ENCODE data around the gene ZDHHC20.
A peak's percentile ranks its signal among the peaks of the same experiment; 100 is the strongest.

ZDHHC20 gene

DNA sequence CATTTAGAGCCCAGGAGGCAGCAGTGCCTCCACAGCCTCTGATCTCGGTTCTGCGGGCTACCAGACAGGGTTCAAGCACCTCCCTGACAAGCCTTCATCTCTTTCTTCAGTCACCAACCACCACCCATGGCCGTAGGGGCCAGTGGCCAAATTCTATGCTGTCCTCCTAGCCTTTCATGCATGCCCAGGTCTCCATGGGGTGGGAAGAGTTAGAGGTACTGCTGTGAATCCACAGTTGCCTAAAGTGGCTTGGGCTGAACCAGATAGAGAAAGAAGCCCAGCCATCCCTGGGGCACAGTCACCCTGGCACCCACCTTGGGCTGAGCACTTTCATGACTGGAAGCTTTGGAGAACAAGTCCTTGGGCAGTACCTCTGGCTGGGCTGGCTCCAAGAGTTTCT lies 97.4 kb downstream of the ZDHHC20 start:
- no peak for DNase-seq (ENCODE audit: low read depth)

GRCh38 chr13:21361123-21361522 lies 98.0 kb downstream of the ZDHHC20 start:
- DNase-seq (ENCODE audit: low read depth) = no peak

- DNase-seq (ENCODE audit: low read depth) = no peak
These were observed 98.6 kb downstream of the ZDHHC20 start for GRCh38 chr13:21360463-21360862.

- DNase-seq (ENCODE audit: low read depth) = no peak
These were observed 99.2 kb downstream of the ZDHHC20 start for GRCh38 chr13:21359855-21360254.

DNA sequence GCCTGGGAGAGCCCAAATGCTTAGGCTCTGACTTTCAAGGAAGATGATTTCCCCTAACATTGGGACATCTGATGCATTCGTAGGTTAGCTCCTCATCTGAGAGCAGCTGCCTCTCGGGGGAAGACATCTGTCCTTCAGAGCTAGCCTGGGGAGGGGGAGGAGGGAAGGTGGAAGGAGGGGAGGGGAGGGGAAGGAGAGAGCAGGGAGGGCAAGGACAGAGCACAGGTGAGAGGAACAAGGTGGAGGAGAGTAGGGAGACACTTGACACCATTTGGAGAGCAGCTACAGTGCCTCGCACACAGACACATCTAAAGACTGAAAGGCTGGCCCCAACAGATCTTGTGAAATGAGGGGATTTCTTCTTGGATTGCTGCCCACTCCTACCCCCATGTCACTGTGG lies 103.8 kb downstream of the ZDHHC20 start:
- DNase-seq (ENCODE audit: low read depth) = no peak

- no peak for DNase-seq (ENCODE audit: low read depth)
These were observed 104.4 kb downstream of the ZDHHC20 start for GRCh38 chr13:21354721-21355120.

DNA sequence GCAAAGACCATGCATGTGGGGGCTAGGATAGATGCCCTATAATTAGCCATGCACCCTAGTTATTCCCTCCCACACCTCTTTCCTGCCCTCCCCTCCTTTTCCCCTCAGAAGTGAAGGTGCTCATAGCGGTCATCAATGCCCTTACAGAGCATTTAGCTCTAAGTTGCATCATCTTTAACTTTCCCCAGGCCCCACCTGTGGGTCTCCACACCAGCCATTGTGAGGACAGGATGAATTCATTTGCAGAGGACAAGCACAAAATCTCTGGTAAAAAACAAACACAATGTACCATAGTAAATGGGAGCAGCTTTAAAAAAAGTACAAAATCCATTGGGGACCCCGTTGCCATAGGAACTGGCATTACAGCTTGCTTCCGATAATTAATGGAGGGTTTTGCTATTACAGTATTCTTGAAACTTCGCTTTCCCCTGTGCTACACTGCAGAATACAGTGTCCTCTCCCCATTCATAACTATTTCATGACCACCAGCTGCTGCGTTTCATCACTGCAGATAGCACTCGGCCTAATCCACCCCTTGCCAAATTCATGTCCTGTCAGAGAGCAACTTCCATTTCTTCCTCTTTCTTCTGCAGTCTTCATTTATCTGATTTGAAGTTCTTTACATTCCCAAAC lies 110.5 kb downstream of the ZDHHC20 start:
- DNase-seq (ENCODE audit: low read depth) = no peak

- DNase-seq (ENCODE audit: low read depth) = no peak
These were observed 111.3 kb downstream of the ZDHHC20 start for GRCh38 chr13:21347753-21348318.

DNA sequence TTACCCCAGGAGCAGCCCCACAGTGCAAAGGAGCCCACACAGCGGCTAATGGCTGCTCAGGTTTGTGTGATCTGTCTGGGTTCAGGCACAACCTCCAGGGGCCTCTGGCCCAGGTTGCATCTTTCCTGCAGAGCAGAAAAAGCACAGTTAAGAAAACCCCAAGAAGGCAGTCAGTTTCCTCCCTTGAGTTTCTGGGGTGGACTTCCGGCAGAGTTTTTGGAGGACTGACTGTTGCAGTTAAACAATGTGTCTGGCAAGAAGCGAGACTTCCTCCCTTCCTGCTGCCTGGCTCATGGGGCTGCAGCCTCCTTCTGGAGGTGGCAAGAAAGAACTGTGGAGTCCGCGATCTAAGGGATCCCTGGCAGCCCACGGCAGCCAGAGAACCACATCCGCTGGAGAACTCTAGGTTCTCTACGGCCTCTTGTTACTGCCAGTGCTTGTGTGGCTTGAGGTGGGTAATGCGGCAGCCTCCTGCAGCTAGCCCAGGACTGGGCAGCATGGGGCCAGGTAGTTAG lies 114.4 kb downstream of the ZDHHC20 start:
- no peak for DNase-seq (ENCODE audit: low read depth)

DNA sequence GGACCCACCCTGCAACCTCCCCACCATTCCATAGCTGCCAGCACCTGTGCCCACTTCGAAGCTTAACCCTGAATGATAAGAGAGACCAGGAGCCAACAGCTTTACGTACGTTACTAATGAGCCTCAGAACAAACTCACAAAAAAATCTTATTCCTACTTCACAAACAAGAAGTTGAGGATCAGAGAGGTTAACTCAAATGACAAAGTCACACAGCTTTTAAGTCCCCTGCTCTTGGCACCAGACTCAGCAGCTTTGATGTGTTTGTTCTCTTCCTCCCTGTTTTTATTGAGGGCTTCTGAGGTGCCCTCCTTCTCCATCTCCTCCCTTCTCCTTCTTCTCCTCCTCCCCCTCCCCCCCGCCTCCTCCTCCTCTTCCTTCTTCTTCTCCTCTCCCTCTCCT lies 115.4 kb downstream of the ZDHHC20 start:
- DNase-seq (ENCODE audit: low read depth) = no peak

GRCh38 chr13:21342699-21343442 lies 116.2 kb downstream of the ZDHHC20 start:
- no peak for DNase-seq (ENCODE audit: low read depth)

DNA sequence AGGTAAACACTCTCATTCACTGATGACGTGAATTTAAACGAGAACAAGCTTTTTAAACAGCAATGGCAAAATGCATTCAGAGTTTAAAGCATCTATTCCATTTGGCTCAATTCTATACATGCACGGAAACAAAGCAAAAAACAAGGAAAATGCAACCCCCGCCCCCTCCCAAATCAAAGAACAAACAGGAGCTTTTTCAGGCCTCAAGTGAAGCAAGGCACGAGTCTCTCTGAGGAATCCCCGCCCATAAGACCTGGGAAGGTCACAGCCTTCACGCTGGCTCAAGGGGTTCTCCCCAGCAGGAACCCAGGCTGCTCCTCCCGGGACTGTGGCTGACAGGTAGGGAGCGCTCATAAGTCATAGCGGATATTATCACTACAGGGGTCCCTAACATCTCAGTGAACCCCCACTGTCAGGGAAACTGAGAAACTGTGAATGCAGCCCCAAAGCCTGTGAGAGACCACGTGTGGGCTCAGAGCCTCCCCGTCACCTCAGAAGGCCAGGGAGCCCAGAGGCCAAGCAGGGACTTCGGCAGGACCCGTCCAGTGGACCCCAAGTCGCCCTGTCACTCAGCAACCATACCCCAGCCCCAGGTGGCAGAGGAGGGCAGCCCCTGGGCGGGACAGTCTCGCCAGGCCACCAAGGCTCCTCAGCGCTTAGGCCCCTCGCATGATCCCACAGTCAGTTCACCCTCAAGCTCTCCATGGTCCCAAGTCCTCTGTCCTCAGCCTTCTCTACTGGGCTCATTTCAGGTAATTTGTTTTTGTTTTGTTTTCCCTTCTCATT lies 117.3 kb downstream of the ZDHHC20 start:
- no peak for DNase-seq (ENCODE audit: low read depth)

DNA sequence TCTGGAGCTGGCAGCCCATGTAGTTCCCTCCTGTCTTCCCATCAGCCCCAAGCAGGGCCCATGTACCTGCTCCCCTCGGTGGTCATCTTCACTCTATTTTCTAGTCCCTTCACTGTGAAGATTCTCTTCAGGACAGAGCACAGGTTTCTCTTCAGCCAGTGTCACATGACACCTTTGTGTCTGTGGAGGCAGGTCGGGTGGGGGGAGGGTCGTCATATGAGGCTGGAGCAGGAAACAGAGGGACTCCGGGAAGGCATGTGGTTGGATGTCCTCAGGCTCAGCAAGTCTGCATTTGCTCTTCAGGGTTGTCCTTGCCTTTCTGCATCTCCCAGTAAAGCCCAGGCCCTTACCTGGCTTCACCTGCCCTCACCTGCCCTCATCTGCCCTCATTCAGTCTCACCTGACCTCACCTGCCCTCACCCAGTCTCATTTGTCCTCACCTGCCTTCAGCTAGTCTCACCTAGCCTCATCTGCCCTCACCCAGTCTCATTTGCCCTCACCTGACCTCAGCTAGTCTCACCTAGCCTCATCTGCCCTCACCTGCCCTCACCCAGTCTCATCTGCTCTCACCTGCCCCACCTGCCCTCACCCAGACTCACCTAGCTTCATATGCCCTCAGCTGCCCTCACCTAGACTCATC lies 120.3 kb downstream of the ZDHHC20 start:
- no peak for DNase-seq (ENCODE audit: low read depth)

DNA sequence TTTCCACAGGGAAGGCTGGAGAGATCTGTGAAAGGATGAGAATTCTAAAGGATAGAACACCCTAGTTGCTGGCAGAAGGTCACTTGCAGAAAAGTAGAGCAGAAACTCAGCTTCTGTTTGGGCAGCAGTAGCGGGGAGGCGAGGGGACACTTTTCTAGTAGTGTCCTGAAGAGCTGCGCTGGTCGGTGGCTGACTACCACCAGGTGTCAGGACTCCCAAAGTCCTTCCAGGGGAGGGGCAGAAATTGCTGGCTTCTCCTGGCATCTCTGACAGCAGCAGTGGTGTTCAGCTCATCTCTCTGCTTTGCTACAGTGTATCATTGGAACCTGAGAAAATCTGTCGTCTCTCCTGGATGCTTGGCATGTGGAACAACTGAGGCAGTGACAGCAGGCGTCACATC lies 120.9 kb downstream of the ZDHHC20 start:
- no peak for DNase-seq (ENCODE audit: low read depth)

DNA sequence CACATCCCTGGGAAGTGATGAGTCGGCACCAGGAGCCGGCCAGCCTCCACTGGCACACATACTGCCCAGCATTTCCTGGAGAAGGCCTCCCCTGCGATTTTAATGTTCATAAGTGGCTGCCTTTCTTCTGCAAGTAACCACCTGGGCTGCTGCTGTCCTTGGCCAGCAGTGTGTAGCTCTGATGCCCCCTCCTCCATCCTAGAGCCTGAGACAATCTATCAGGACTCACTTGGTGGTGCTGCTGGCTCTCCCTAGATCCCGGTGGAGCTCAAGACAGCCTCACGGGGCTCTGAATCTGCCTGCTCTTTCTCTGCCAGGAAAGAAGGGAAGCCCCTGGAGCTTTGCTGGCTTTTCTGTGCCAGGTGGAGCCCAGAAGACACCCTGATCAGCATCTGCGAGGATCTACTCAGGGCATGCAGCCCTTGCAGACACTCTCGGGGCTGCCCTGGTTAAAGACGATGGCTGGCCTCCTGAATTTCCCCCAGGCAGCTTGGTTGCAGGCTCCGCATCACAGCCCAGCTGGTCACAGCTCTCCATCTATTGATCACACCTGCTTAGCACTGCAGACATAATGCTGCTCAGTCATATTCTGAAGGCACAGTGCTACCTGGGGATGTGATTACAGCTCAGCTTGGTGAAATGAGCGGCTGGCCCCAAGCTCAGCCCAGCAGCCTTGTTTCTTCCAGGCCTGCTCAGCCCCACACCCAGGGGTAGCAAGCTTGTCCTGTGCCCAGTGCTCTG lies 122.3 kb downstream of the ZDHHC20 start:
- DNase-seq (ENCODE audit: low read depth) = no peak

DNA sequence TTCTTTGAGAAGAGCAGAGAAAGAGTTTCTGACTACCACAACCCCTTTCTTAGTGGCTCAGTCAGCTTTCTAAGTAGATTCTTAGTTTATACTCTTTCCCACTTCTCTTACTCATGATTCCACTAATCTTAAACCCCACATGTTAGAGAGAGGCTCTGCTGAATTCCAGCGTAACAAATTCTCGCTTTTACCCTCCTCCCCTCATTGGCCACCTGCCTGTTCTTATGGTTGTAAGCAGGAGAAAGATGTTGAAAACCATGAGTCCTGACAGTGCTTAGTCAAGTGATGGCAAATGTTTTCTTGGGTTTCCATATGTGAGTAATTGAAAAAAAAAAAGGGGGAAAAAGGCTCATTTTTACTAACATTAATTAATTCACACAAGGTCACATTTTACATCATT lies 125.9 kb downstream of the ZDHHC20 start:
- peak; percentile 28 for DNase-seq (ENCODE audit: low read depth)

DNA sequence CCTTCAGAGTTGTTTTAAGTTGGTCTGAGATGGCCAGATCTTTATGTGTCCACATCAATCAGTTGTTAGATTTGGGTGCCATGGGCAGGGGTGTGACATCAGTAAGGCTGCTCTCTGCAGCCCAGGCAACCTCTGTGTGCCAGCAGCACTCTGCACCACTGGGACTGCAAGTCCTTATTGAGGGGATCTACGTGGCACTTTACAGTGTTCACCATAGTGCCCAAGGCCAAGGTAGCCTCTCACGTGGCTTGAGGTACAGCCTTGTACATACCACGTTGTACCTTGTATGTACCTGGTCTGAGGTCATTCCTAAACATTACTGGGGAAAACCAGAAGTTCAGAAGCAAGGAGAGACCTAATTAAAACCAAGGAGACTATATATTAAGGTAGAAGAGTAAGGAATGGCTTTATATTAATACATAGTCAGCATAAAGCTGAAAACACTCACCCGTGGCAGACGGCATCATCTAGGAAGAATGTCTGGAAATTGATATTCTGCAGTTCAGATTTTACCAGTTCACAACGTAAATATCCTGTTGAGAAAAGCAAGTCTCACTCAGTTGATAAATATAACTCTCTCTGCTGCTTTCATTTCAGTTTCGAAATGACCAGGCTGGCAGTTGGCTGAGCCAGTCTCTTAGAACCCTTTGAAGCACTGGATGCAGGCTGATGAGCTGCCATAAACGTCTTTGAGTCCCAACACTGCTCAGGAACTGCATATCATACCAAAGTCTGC lies 128.8 kb downstream of the ZDHHC20 start:
- peak; percentile 5 for DNase-seq (ENCODE audit: low read depth)

DNA sequence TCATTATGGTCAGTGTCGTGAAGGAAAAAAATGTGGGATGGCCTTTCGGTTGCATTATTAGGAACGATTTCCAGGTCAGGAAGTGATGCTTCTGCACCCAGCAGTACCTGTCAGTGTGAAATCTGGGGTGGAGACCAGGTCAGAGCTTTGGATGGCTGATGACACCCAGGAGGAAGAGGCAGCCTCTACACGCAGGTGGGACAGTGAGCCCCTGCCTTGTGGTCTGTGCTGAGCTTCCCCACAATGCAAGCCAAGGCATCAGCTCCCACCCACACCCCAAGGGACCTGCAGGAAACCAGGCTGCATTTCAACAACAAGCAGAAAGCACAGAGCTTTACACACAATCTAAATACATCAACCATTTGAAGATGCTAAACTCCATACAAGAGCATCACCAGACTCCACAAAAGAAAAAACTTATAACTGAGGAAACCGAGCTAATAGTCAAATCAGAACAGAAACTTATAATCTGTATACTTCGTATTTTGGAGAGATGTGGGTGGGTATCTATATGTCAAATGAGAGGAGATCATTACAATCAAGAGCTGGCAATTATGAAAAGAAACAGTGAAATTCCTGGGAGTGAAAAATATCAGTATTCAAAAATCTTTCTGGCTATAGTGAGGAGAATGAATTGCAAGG lies 130.1 kb downstream of the ZDHHC20 start:
- no peak for DNase-seq (ENCODE audit: low read depth)

- no peak for DNase-seq (ENCODE audit: low read depth)
These were observed 130.9 kb downstream of the ZDHHC20 start for GRCh38 chr13:21328201-21328600.

Data from EH (cell line).